Liver (tissue), 9 donors: ENCODE data around the gene PLB1. TPM values are rescaled to one million over a fixed set of nuclear protein-coding genes. Genes with fewer than 3 reads are reported as not detected.
A peak's percentile ranks its signal among the peaks of the same experiment; 100 is the strongest.

Experiments used
- DNase-seq: peaks from one replicate; pipeline ENCODE4 v3.0.0-alpha.2; 2017; ENCODE audit warnings: low spot score
- H3K27ac ChIP-seq, 2 donors: one replicate each; pipeline ENCODE4 v1.7.0; 2013; ENCODE audit warnings: inconsistent platforms in 2 of 2, low read length in 2 of 2, control low read depth in 1 of 2, low read depth in 1 of 2, mild to moderate bottlenecking in 1 of 2
- H3K27me3 ChIP-seq, 4 donors: one replicate each; pipeline versions ENCODE4 v1.6.1 to v1.7.0; 2013; ENCODE audit warnings: low read length in 3 of 4, inconsistent platforms in 1 of 4, mild to moderate bottlenecking in 1 of 4, moderate library complexity in 1 of 4; ENCODE audit not compliant: control insufficient read depth in 4 of 4, insufficient read depth in 4 of 4
- H3K36me3 ChIP-seq, 4 donors: one replicate each; pipeline versions ENCODE4 v1.6.1 to v1.7.0; 2013; ENCODE audit warnings: low read length in 3 of 4, mild to moderate bottlenecking in 3 of 4, low read depth in 1 of 4, moderate library complexity in 1 of 4; ENCODE audit not compliant: control insufficient read depth in 4 of 4, insufficient read depth in 3 of 4
- H3K4me1 ChIP-seq, 4 donors: one replicate each; pipeline versions ENCODE4 v1.6.1 to v1.7.0; 2013; ENCODE audit warnings: low read length in 3 of 4, mild to moderate bottlenecking in 3 of 4, moderate library complexity in 1 of 4; ENCODE audit not compliant: control insufficient read depth in 4 of 4, insufficient read depth in 4 of 4
- H3K4me3 ChIP-seq, 3 donors: one replicate each; pipeline versions ENCODE4 v1.6.1 to v1.7.0; 2013; ENCODE audit warnings: low read length in 3 of 3, control low read depth in 1 of 3, low read depth in 1 of 3, mild to moderate bottlenecking in 1 of 3
- H3K9ac ChIP-seq, 2 donors: one replicate each; pipeline ENCODE4 v1.7.0; 2013; ENCODE audit warnings: low read length in 2 of 2, mild to moderate bottlenecking in 2 of 2, moderate library complexity in 2 of 2, control low read depth in 1 of 2, low read depth in 1 of 2
- H3K9me3 ChIP-seq, 4 donors: one replicate each; pipeline versions ENCODE4 v1.6.1 to v1.7.0; 2013; ENCODE audit warnings: low read length in 3 of 4; ENCODE audit not compliant: control insufficient read depth in 4 of 4
- CTCF ChIP-seq: fragments of 150-350 bp; IDR thresholded peaks from 2 replicates; pipeline ENCODE4 v1.5.1; 2017; ENCODE audit warnings: improper control_type of control experiment, low read depth, low read length; ENCODE audit not compliant: missing input control
- EGR1 ChIP-seq, 2 donors: IDR thresholded peaks; 2 replicates each; pipeline ENCODE4 v1.6.1; 2016 to 2018; ENCODE audit warnings: antibody characterized with exemption in 2 of 2, low read depth in 2 of 2
- FOXA1 ChIP-seq: IDR thresholded peaks from 2 replicates; pipeline ENCODE4 v1.6.1; 2016; ENCODE audit warnings: antibody characterized with exemption
- FOXA2 ChIP-seq: IDR thresholded peaks from 2 replicates; pipeline ENCODE4 v1.6.1; 2016; ENCODE audit warnings: antibody characterized with exemption
- GABPA ChIP-seq, 2 donors: IDR thresholded peaks in 1 of 2; conservative IDR thresholded peaks in 1 of 2; 2 replicates each; pipeline ENCODE4 v1.6.1; 2016; ENCODE audit warnings: antibody characterized with exemption in 2 of 2, mild to moderate bottlenecking in 1 of 2, moderate library complexity in 1 of 2
- HNF4A ChIP-seq, 2 donors: conservative IDR thresholded peaks; 2 replicates each; pipeline ENCODE4 v1.6.1; 2016; ENCODE audit warnings: antibody characterized with exemption in 2 of 2, mild to moderate bottlenecking in 2 of 2
- HNF4G ChIP-seq: IDR thresholded peaks from 2 replicates; pipeline ENCODE4 v1.6.1; 2016; ENCODE audit warnings: antibody characterized with exemption
- JUND ChIP-seq, 2 donors: IDR thresholded peaks; 2 replicates each; pipeline ENCODE4 v1.6.1; 2016; ENCODE audit warnings: antibody characterized with exemption in 2 of 2
- NR2F2 ChIP-seq: IDR thresholded peaks from 2 replicates; pipeline ENCODE4 v1.6.1; 2016; ENCODE audit warnings: antibody characterized with exemption
- RAD21 ChIP-seq, 2 donors: IDR thresholded peaks; 2 replicates each; pipeline ENCODE4 v1.6.1; 2016; ENCODE audit warnings: antibody characterized with exemption in 2 of 2, mild to moderate bottlenecking in 2 of 2
- RXRA ChIP-seq, 2 donors: IDR thresholded peaks; 2 replicates each; pipeline ENCODE4 v1.6.1; 2017 to 2018; ENCODE audit warnings: antibody characterized with exemption in 2 of 2, mild to moderate bottlenecking in 1 of 2
- TAF1 ChIP-seq: conservative IDR thresholded peaks from 2 replicates; pipeline ENCODE4 v1.6.1; 2016; ENCODE audit warnings: antibody characterized with exemption, mild to moderate bottlenecking
- YY1 ChIP-seq: IDR thresholded peaks from 2 replicates; pipeline ENCODE4 v1.6.1; 2016; ENCODE audit warnings: antibody characterized with exemption, mild to moderate bottlenecking
- WGBS: extraction: QIAGEN DNeasy Blood & Tissue Kit; methylation state at CpG from one replicate; pipeline ENCODE4 v1.1.7; 2013; 5-methylcytosine and 5-hydroxymethylcytosine counted together
- polyA plus RNA-seq, 2 donors: library from polyadenylated mRNA; stranded (reverse) in 1 of 2; unstranded in 1 of 2; fragments of 200-250 nt in 1 of 2; fragments of >200 nt in 1 of 2; fragmentation: Nextera tagmentation in 1 of 2; extraction: Ambion mirVana in 1 of 2; gene quantifications; one replicate each; pipeline versions ENCODE4 v1.2.1 to v1.2.3, GENCODE V29; 2013 to 2015
- total RNA-seq, 2 donors: library from RNA; depleted of rRNA; stranded (reverse); fragments of >200 nt; gene quantifications; one replicate each; pipeline ENCODE4 v1.2.3, GENCODE V29; 2014
- TF ChIP-seq, protein P1 (sequence below): IDR thresholded peaks from 2 replicates; pipeline ENCODE4 v1.6.1; 2016; ENCODE audit warnings: antibody characterized with exemption
- TF ChIP-seq, protein P2 (sequence below): IDR thresholded peaks from 2 replicates; pipeline ENCODE4 v1.6.1; 2016; ENCODE audit warnings: antibody characterized with exemption, mild to moderate bottlenecking
- TF ChIP-seq, protein P3 (sequence below): IDR thresholded peaks from 2 replicates; pipeline ENCODE4 v1.6.1; 2016; ENCODE audit warnings: antibody characterized with exemption
- donor health status: healthy.
- donor health status: healthy.
- donor health status: healthy.
- donor health status: healthy.
- donor health status: healthy.

PLB1 gene
- total and polyA plus RNA-seq, 4 donors, result 0.58 to 4.5 (median 1.6) TPM

GRCh38 chr2:28661589-28662001 lies 165.7 kb downstream of the PLB1 start (continued):
- no peak for TF ChIP-seq EGR1 (IDR thresholded peaks at IDR 0.05; ENCODE audit: low read depth in 2 of 2)
- no peak for TF ChIP-seq HNF4A (conservative IDR thresholded peaks at IDR 0.05)
- TF ChIP-seq FOXA1, result peak; percentile 79

- Histone ChIP-seq H3K27me3 (no peaks in the 10 kb centered on the region), H3K9me3 (no peaks in the 10 kb centered on the region), H3K9ac (no peak overlapping the region), H3K36me3 (no peaks in the 10 kb centered on the region), H3K4me3 (no peak overlapping the region), H3K27ac (peak overlapping the region in 1 of 2 donors; percentile 3), H3K4me1 (peaks cover 2 to 8% (median 5%) of the 10 kb centered on the region in 4 donors)
- TF ChIP-seq FOXA2 (no peak), TAF1 (no peak), EGR1 (IDR thresholded peaks at IDR 0.05; ENCODE audit: low read depth in 2 of 2) (no peak), NR2F2 (no peak), JUND (IDR thresholded peaks at IDR 0.05) (no peak), HNF4A (conservative IDR thresholded peaks at IDR 0.05) (no peak), HNF4G (no peak), YY1 (no peak), GABPA (IDR thresholded peaks at IDR 0.05 in 1 of 2, conservative IDR thresholded peaks at IDR 0.05 in 1 of 2) (no peak), CTCF (no peak), RAD21 (IDR thresholded peaks at IDR 0.05) (no peak), RXRA (IDR thresholded peaks at IDR 0.05) (no peak)
- TF ChIP-seq, protein P1, sequence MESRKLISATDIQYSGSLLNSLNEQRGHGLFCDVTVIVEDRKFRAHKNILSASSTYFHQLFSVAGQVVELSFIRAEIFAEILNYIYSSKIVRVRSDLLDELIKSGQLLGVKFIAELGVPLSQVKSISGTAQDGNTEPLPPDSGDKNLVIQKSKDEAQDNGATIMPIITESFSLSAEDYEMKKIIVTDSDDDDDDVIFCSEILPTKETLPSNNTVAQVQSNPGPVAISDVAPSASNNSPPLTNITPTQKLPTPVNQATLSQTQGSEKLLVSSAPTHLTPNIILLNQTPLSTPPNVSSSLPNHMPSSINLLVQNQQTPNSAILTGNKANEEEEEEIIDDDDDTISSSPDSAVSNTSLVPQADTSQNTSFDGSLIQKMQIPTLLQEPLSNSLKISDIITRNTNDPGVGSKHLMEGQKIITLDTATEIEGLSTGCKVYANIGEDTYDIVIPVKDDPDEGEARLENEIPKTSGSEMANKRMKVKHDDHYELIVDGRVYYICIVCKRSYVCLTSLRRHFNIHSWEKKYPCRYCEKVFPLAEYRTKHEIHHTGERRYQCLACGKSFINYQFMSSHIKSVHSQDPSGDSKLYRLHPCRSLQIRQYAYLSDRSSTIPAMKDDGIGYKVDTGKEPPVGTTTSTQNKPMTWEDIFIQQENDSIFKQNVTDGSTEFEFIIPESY, result no peak
- TF ChIP-seq, protein P2, sequence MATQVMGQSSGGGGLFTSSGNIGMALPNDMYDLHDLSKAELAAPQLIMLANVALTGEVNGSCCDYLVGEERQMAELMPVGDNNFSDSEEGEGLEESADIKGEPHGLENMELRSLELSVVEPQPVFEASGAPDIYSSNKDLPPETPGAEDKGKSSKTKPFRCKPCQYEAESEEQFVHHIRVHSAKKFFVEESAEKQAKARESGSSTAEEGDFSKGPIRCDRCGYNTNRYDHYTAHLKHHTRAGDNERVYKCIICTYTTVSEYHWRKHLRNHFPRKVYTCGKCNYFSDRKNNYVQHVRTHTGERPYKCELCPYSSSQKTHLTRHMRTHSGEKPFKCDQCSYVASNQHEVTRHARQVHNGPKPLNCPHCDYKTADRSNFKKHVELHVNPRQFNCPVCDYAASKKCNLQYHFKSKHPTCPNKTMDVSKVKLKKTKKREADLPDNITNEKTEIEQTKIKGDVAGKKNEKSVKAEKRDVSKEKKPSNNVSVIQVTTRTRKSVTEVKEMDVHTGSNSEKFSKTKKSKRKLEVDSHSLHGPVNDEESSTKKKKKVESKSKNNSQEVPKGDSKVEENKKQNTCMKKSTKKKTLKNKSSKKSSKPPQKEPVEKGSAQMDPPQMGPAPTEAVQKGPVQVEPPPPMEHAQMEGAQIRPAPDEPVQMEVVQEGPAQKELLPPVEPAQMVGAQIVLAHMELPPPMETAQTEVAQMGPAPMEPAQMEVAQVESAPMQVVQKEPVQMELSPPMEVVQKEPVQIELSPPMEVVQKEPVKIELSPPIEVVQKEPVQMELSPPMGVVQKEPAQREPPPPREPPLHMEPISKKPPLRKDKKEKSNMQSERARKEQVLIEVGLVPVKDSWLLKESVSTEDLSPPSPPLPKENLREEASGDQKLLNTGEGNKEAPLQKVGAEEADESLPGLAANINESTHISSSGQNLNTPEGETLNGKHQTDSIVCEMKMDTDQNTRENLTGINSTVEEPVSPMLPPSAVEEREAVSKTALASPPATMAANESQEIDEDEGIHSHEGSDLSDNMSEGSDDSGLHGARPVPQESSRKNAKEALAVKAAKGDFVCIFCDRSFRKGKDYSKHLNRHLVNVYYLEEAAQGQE, result no peak
- TF ChIP-seq, protein P3, sequence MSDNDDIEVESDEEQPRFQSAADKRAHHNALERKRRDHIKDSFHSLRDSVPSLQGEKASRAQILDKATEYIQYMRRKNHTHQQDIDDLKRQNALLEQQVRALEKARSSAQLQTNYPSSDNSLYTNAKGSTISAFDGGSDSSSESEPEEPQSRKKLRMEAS, result no peak
- no peak for DNase-seq
- WGBS, result 71% methylated on average over 1 of the region's 1 CpG
Measured at GRCh38 chr2:28662044-28662443, 166.2 kb downstream of the PLB1 start.
